ENCODE measurements around the gene ADRB2.

GRCh38 chr5:148817606-148818005 is 8.8 kb upstream of the ADRB2 start:
- TF ChIP-seq EZH2 (IDR thresholded peaks at IDR 0.05; ENCODE audit: insufficient read depth, low read length) = no peak
- no peak for TF ChIP-seq CTCF (IDR thresholded peaks at IDR 0.05; ENCODE audit: insufficient read depth, low read depth, low read length)

Data from astrocyte (in vitro differentiated cells and primary cell).